GM12878 (cell line): ENCODE data around the gene FCRLA. TPM values are rescaled to one million over a fixed set of nuclear protein-coding genes. Genes with fewer than 3 reads are reported as not detected.

Experiments
- BRCA1 ChIP-seq: IDR thresholded peaks from 2 replicates; pipeline ENCODE4 v1.6.1; 2011; ENCODE audit warnings: low read depth, low read length, improper control_type of control experiment
- CBX3 ChIP-seq: fragments of 200-600 bp; sonication (generic); IDR thresholded peaks from 2 replicates; pipeline ENCODE4 v1.6.1; 2016; ENCODE audit warnings: low read depth, borderline replicate concordance
- CBX5 ChIP-seq: sonication (generic); IDR thresholded peaks from 2 replicates; pipeline ENCODE4 v1.6.1; 2016; ENCODE audit warnings: low read depth, moderate library complexity, mild to moderate bottlenecking, inconsistent platforms
- DPF2 ChIP-seq: fragments of 450-650 bp; IDR thresholded peaks from 2 replicates; pipeline ENCODE4 v1.6.1; 2017; ENCODE audit warnings: mild to moderate bottlenecking
- GABPA ChIP-seq: IDR thresholded peaks from 2 replicates; pipeline ENCODE4 v1.6.1; 2014; ENCODE audit warnings: antibody characterized with exemption, low read depth, mild to moderate bottlenecking, inconsistent platforms
- MXI1 ChIP-seq: fragments of 150-350 bp; IDR thresholded peaks from 2 replicates; pipeline ENCODE4 v1.6.1; 2011; ENCODE audit warnings: low read depth, mild to moderate bottlenecking, inconsistent platforms, low read length, improper control_type of control experiment
- MYB ChIP-seq: fragments of 150-350 bp; IDR thresholded peaks from 2 replicates; pipeline ENCODE4 v1.6.1; 2014; ENCODE audit warnings: mild to moderate bottlenecking, low read depth, low read length, borderline replicate concordance
- NFYB ChIP-seq: IDR thresholded peaks from 2 replicates; pipeline ENCODE4 v1.6.1; 2011; ENCODE audit warnings: low read depth, mild to moderate bottlenecking, low read length, improper control_type of control experiment, moderate library complexity; ENCODE audit not compliant: insufficient read depth
- NR2C1 ChIP-seq: fragments of 450-650 bp; IDR thresholded peaks from 2 replicates; pipeline ENCODE4 v1.6.1; 2017; ENCODE audit warnings: antibody characterized with exemption, mild to moderate bottlenecking, moderate library complexity
- NR2C2 ChIP-seq: IDR thresholded peaks from 2 replicates; pipeline ENCODE4 v1.6.1; 2011; ENCODE audit warnings: borderline replicate concordance, low read depth; ENCODE audit not compliant: control insufficient read depth, insufficient read length
- NRF1 ChIP-seq: conservative IDR thresholded peaks from 2 replicates; pipeline ENCODE4 v1.6.1; 2011; ENCODE audit warnings: mild to moderate bottlenecking, low read depth, low read length, improper control_type of control experiment
- POLR2AphosphoS2 ChIP-seq: IDR thresholded peaks from 2 replicates; pipeline ENCODE4 v1.6.1; 2011; ENCODE audit warnings: low read depth, mild to moderate bottlenecking, low read length, improper control_type of control experiment, moderate library complexity
- RUNX3 ChIP-seq: IDR thresholded peaks from 2 replicates; pipeline ENCODE4 v1.6.1; 2012; ENCODE audit warnings: low read length, inconsistent platforms
- SMARCA5 ChIP-seq: fragments of 450-650 bp; IDR thresholded peaks from 2 replicates; pipeline ENCODE4 v1.6.1; 2017; ENCODE audit warnings: mild to moderate bottlenecking
- SMC3 ChIP-seq: IDR thresholded peaks from 2 replicates; pipeline ENCODE4 v1.6.1; 2011; ENCODE audit warnings: low read length, improper control_type of control experiment, borderline replicate concordance
- ZNF24 ChIP-seq: fragments of 450-650 bp; IDR thresholded peaks from 2 replicates; pipeline ENCODE4 v1.6.1; 2017; ENCODE audit warnings: antibody characterized with exemption, mild to moderate bottlenecking
- polyA plus RNA-seq, 11 experiments: library from polyadenylated mRNA; depleted of rRNA in 4 of 11; unstranded in 6 of 11; stranded (reverse) in 5 of 11; fragments of >200 nt; fragmentation: Nextera tagmentation in 4 of 11; fragmentation: Illumina TruSeq in 1 of 11; extraction: Ambion mirVana in 4 of 11; extraction: Trizol in 1 of 11; gene quantifications; 1 replicate in 1 of 11; 2 replicates in 10 of 11; pipeline versions ENCODE4 v1.2.1 to v1.2.3, GENCODE V29; 2011 to 2016; ENCODE audit warnings: inconsistent platforms in 2 of 11, missing spikeins in 2 of 11, low read depth in 1 of 11
- total RNA-seq, 4 experiments: library from RNA; depleted of rRNA in 3 of 4; stranded (reverse); fragments of >200 nt in 3 of 4; fragmentation: Illumina TruSeq in 1 of 4; extraction: Trizol in 1 of 4; gene quantifications; 2 replicates each; pipeline versions ENCODE4 v1.2.1 to v1.2.3, GENCODE V29; 2013 to 2021
- TF ChIP-seq, protein P1 (sequence below): fragments of 450-650 bp; formaldehyde crosslinking; IDR thresholded peaks from 2 replicates; pipeline ENCODE4 v1.4.0; 2022; ENCODE audit warnings: mild to moderate bottlenecking, moderate library complexity
- TF ChIP-seq, protein P2 (sequence below): IDR thresholded peaks from 2 replicates; pipeline ENCODE4 v1.6.1; 2011; ENCODE audit warnings: borderline replicate concordance, low read depth, mild to moderate bottlenecking, moderate library complexity, mixed read lengths, low read length; ENCODE audit not compliant: insufficient read depth; ENCODE audit errors: extremely low read length
- TF ChIP-seq, protein P3 (sequence below): IDR thresholded peaks from 2 replicates; pipeline ENCODE4 v1.6.1; 2012; ENCODE audit warnings: improper control_type of control experiment, low read depth, low read length; ENCODE audit not compliant: insufficient replicate concordance
- TF ChIP-seq, protein P4 (sequence below): IDR thresholded peaks from 2 replicates; pipeline ENCODE4 v1.6.1; 2012; ENCODE audit warnings: low read depth, low read length, improper control_type of control experiment

FCRLA gene
- total and polyA plus RNA-seq, 10 of the 15 experiments (the other 5 are each of a cell fraction or from before 2014, with no cell fraction given): 130 to 714 (median 374) TPM

DNA sequence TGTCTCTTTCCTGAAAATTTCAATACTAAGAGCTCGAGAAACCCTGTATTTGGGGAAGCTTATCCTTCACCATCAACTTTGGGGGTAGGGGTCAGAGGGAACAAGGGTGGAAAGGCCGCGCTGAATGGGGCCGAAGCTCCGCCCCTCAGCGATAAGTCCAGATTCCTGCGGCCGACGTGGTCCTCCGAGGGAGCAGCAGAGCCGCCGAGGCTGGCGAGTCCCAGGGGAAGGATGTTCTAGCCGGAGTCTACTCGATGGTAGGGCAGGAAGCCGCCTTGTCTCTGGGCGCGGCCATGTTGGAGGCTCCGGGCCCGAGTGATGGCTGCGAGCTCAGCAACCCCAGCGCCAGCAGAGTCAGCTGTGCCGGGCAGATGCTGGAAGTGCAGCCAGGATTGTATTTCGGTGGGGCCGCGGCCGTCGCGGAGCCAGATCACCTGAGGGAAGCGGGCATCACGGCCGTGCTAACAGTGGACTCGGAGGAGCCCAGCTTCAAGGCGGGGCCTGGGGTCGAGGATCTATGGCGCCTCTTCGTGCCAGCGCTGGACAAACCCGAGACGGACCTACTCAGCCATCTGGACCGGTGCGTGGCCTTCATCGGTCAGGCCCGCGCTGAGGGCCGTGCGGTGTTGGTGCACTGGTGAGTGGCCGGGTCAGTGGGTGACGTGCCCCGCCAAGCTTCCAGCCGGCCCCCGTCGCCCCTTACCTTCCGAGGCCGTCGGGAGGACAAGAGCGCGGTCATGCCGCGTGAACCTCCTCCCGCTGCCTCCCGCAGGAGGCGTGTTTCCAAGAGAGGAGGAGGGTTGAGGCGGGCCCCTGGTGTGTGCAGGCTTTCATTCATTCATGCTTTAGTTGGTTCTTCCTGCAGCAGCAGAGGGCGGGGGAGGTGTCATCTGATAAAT, 42.7 kb downstream of the FCRLA start, which contains the start of gene DUSP12 (continued):
- TF ChIP-seq ZNF24 (peak; percentile 54), SMARCA5 (peak; percentile 60; the same call in 1 of the 2 replicates), MYB (no peak), CBX3 (no peak), POLR2AphosphoS2 (0 out of 2 replicates have a peak, but pooled peaks have one; percentile 37), NFYB (no peak), CBX5 (0 out of 2 replicates have a peak, but pooled peaks have one; percentile 21), GABPA (peak; percentile 71), DPF2 (0 out of 2 replicates have a peak, but pooled peaks have one; percentile 46), RUNX3 (peak; percentile 58), MXI1 (no peak; the same call in 1 of the 2 replicates), NRF1 (no peak), SMC3 (no peak), BRCA1 (no peak), NR2C1 (peak; percentile 71), NR2C2 (no peak)
- TF ChIP-seq, protein P1, sequence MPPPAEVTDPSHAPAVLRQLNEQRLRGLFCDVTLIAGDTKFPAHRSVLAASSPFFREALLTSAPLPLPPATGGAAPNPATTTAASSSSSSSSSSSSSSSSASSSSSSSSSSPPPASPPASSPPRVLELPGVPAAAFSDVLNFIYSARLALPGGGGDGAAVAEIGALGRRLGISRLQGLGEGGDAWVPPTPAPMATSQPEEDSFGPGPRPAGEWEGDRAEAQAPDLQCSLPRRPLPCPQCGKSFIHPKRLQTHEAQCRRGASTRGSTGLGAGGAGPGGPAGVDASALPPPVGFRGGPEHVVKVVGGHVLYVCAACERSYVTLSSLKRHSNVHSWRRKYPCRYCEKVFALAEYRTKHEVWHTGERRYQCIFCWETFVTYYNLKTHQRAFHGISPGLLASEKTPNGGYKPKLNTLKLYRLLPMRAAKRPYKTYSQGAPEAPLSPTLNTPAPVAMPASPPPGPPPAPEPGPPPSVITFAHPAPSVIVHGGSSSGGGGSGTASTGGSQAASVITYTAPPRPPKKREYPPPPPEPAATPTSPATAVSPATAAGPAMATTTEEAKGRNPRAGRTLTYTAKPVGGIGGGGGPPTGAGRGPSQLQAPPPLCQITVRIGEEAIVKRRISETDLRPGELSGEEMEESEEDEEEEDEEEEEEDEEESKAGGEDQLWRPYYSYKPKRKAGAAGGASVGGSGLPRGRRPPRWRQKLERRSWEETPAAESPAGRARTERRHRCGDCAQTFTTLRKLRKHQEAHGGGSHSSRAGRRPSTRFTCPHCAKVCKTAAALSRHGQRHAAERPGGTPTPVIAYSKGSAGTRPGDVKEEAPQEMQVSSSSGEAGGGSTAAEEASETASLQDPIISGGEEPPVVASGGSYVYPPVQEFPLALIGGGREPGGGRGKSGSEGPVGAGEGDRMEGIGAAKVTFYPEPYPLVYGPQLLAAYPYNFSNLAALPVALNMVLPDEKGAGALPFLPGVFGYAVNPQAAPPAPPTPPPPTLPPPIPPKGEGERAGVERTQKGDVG (CRISPR knock-in tag): no peak; the same call in 1 of the 2 replicates
- TF ChIP-seq, protein P2, sequence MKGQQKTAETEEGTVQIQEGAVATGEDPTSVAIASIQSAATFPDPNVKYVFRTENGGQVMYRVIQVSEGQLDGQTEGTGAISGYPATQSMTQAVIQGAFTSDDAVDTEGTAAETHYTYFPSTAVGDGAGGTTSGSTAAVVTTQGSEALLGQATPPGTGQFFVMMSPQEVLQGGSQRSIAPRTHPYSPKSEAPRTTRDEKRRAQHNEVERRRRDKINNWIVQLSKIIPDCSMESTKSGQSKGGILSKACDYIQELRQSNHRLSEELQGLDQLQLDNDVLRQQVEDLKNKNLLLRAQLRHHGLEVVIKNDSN: no peak
- TF ChIP-seq, protein P3, sequence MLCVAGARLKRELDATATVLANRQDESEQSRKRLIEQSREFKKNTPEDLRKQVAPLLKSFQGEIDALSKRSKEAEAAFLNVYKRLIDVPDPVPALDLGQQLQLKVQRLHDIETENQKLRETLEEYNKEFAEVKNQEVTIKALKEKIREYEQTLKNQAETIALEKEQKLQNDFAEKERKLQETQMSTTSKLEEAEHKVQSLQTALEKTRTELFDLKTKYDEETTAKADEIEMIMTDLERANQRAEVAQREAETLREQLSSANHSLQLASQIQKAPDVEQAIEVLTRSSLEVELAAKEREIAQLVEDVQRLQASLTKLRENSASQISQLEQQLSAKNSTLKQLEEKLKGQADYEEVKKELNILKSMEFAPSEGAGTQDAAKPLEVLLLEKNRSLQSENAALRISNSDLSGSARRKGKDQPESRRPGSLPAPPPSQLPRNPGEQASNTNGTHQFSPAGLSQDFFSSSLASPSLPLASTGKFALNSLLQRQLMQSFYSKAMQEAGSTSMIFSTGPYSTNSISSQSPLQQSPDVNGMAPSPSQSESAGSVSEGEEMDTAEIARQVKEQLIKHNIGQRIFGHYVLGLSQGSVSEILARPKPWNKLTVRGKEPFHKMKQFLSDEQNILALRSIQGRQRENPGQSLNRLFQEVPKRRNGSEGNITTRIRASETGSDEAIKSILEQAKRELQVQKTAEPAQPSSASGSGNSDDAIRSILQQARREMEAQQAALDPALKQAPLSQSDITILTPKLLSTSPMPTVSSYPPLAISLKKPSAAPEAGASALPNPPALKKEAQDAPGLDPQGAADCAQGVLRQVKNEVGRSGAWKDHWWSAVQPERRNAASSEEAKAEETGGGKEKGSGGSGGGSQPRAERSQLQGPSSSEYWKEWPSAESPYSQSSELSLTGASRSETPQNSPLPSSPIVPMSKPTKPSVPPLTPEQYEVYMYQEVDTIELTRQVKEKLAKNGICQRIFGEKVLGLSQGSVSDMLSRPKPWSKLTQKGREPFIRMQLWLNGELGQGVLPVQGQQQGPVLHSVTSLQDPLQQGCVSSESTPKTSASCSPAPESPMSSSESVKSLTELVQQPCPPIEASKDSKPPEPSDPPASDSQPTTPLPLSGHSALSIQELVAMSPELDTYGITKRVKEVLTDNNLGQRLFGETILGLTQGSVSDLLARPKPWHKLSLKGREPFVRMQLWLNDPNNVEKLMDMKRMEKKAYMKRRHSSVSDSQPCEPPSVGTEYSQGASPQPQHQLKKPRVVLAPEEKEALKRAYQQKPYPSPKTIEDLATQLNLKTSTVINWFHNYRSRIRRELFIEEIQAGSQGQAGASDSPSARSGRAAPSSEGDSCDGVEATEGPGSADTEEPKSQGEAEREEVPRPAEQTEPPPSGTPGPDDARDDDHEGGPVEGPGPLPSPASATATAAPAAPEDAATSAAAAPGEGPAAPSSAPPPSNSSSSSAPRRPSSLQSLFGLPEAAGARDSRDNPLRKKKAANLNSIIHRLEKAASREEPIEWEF: no peak
- TF ChIP-seq, protein P4, sequence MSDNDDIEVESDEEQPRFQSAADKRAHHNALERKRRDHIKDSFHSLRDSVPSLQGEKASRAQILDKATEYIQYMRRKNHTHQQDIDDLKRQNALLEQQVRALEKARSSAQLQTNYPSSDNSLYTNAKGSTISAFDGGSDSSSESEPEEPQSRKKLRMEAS: peak; percentile 30
